ENCODE measurements around the gene CUL2. TPM values are rescaled to one million over a fixed set of nuclear protein-coding genes. Genes with fewer than 3 reads are reported as not detected.

Gene CUL2
- total and polyA plus RNA-seq, 8 donors = 3.6 to 20.0 (median 12.8) TPM

DNA sequence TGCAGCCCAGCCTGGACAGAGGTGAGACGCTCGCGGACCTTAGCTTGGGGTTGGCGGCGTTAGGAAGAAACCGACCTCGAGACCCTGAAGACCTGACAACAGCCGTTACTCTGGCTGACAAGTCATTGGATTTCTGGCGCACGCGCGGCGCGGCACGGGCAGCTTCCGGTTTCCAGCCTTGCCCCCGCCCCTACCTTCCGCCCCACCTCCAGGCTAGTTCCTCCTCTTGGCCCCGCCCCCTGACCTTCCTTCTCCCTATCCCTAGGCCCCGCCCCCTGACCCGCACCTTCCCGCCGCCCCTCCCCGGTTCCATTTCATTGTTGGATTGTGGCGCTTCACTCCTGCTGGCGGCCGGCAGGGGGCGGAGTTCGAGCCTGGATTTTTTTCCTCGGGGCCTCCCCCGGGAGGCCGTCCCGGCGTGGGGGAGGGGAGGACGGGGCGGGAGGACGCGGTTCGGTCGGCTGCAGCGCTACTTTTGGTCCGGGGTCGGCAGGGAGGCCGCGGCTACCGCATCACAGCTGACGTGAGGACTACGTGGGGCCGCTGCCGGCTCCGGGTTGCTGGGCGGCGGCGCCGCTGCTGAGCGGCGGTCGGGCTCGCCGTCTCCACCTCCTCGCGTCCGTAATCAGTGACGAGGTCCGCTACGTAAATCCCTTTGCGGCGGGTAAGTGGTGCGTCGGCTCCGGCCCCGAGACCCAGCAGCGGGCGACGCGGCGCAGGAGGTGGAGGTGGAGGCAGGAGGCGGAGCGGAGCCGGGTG, 36.6 kb upstream of the CUL2 start, which contains the start of gene CREM:
TSS of gene CREM (plus strand) at position 317 of the 759 bp plus-strand sequence. CDS start 10,990 bp downstream, outside the sequence.
- ATAC-seq (peak; percentile 93 to 97 (median 94)), DNase-seq (peak; percentile 99 to 100 (median 99)), FAIRE-seq (no peak)
- Histone ChIP-seq H3K4me1 (peaks cover 5 to 25% (median 8%) of the 10 kb centered on the region in 3 donors), H3K9me3 (no peaks in the 10 kb centered on the region), H3K4me3 (peak within 1 kb of the TSS; percentile 57 to 90 (median 70)), H3K36me3 (no peaks in the 10 kb centered on the region), H3K27ac (peak within 1 kb of the TSS; percentile 96 to 98 (median 98)), H3K27me3 (no peaks in the 10 kb centered on the region)
- WGBS, 2 donors = 0 to 1% methylated on average over 55 to 80 of the region's 80 CpGs
- intact Hi-C loops (cut with DNase I) = no loop called here
- TF ChIP-seq, protein P1, sequence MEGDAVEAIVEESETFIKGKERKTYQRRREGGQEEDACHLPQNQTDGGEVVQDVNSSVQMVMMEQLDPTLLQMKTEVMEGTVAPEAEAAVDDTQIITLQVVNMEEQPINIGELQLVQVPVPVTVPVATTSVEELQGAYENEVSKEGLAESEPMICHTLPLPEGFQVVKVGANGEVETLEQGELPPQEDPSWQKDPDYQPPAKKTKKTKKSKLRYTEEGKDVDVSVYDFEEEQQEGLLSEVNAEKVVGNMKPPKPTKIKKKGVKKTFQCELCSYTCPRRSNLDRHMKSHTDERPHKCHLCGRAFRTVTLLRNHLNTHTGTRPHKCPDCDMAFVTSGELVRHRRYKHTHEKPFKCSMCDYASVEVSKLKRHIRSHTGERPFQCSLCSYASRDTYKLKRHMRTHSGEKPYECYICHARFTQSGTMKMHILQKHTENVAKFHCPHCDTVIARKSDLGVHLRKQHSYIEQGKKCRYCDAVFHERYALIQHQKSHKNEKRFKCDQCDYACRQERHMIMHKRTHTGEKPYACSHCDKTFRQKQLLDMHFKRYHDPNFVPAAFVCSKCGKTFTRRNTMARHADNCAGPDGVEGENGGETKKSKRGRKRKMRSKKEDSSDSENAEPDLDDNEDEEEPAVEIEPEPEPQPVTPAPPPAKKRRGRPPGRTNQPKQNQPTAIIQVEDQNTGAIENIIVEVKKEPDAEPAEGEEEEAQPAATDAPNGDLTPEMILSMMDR (IDR thresholded peaks at IDR 0.05) = peak; percentile 85 to 96 (median 87)

DNA sequence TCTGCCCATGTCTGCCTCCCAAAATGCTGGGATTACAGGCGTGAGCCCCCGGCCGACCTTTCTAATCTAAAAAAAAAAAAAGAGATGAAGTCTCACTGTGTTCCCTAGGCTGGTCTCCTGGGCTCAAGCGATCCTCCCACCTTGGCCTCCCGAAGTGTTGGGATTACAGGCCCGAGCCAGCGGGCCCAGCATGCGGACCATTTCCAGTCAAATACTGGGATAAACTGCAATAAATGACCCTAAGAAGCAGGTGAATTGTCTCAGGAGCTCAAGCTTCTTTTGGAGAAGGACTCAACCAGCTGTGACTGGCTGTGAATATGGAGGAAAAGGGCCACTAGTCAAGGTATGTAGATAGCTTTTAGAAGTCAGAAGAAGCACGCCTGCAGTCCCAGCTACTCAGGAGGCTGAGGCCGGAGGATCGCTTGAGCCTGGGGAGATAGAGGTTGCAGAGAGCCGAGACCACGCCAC, 36.0 kb upstream of the CUL2 start:
- TF ChIP-seq, protein P1 (IDR thresholded peaks at IDR 0.05) = no peak
- intact Hi-C loops (cut with DNase I) = no loop called here
- peak overlapping the region; percentile 96 to 98 (median 98) for H3K27ac ChIP-seq
- no peak for FAIRE-seq
- peaks cover 5 to 23% (median 8%) of the 10 kb centered on the region in 3 donors for H3K4me1 ChIP-seq
- peak in 3 of 6 donors; percentile 28 to 43 (median 36) for DNase-seq
- 60 to 66% methylated on average over 13 of the region's 13 CpGs for WGBS, 2 donors
- peak in 1 of 4 donors; percentile 1 for ATAC-seq
- no peaks in the 10 kb centered on the region for H3K36me3 ChIP-seq
- H3K4me3 ChIP-seq = peak overlapping the region; percentile 45 to 90 (median 70)
- H3K9me3 ChIP-seq = no peaks in the 10 kb centered on the region
- no peaks in the 10 kb centered on the region for H3K27me3 ChIP-seq

DNA sequence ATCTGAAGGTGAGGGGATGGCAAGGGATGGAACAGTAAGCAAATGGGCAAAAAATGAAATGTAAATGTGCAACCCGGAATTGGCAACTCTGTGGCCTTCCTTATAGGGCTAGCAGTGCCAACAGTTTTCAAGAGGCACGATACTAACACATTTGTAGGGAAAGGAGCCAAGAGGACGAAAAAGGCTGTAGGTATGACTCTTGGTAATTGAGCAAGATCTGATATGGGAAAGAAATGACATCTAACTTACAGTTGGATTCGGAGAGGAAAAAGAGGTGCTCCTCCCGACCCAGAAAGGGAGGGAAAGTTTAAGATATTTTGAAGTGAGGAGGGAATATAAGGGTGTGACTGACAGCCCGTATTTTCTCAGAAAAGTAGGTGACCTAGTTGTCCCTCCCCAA, 34.4 kb upstream of the CUL2 start:
- Histone ChIP-seq H3K36me3 (no peaks in the 10 kb centered on the region), H3K9me3 (no peaks in the 10 kb centered on the region), H3K4me1 (peaks cover 0 to 13% (median 8%) of the 10 kb centered on the region in 3 donors), H3K4me3 (no peak overlapping the region), H3K27ac (no peak overlapping the region), H3K27me3 (no peaks in the 10 kb centered on the region)
- FAIRE-seq (no peak), ATAC-seq (no peak), DNase-seq (no peak)
- TF ChIP-seq, protein P1 (IDR thresholded peaks at IDR 0.05) = no peak
- intact Hi-C loops (cut with DNase I) = loop anchor here in 1 of 3 donors (5.0 kb wide), 2 partner anchors 78 to 93 kb away; no protein-coding TSS in a partner anchor
- WGBS, 2 donors = 49 to 53% methylated on average over 6 of the region's 6 CpGs

DNA sequence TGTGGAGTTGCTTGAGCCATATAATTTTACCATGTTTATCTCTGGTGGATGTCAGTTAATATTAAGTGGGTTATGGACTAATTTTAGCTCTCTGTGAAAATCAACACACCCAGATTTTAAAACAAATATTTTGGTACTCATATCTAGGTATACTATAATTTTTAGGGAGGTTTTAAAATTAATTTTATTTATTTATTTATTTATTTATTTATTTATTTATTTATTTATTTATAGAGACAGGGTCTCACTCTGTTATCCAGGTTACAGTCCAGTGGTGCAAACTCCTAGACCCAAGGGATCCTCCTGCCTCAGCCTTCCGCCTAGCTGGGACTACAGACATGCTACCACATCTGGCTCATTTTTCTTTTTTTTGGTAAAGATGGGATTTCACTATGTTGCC, 29.2 kb upstream of the CUL2 start:
- TF ChIP-seq, protein P1 (IDR thresholded peaks at IDR 0.05) = no peak
- no peaks in the 10 kb centered on the region for H3K36me3 ChIP-seq
- 67 to 94% methylated on average over 1 of the region's 1 CpG for WGBS, 2 donors
- no peak for DNase-seq
- no peak for FAIRE-seq
- no peak overlapping the region for H3K4me3 ChIP-seq
- no peak for ATAC-seq
- H3K27me3 ChIP-seq = no peaks in the 10 kb centered on the region
- intact Hi-C loops (cut with DNase I) = loop anchor here in 1 of 3 donors (10.0 kb wide), 1 partner anchor 95 kb away; no protein-coding TSS in a partner anchor
- no peaks in the 10 kb centered on the region for H3K9me3 ChIP-seq
- no peaks in the 10 kb centered on the region for H3K4me1 ChIP-seq
- no peak overlapping the region for H3K27ac ChIP-seq
